Stimulated activated naive B cell treated with anti-CD40 and anti-IgM and Interleukin-4, amounts not matched to agents 10 μg/mL and 1 μg/mL and 100 μg/mL, for 72 hours (primary cell): ENCODE measurements around the gene NFE2.
"Not testable (repeated sequence)": the region's sequence is repeated elsewhere in the genome, so short reads cannot be mapped to it uniquely, and the experiment has no call there.

ENCODE experiments used
- ATAC-seq, 2 donors: fragments of 150-1000 bp; cut with Tn5 transposase; replicated peaks; 2 replicates each; pipeline ENCODE4 v1.10.0; 2021; ENCODE audit warnings: moderate library complexity in 1 of 2
- DNase-seq: peaks from one replicate; pipeline ENCODE4 v3.0.0; 2021
- H3K27ac Mint-ChIP-seq: one replicate; pipeline ENCODE4 v1.8.0; 2022; ENCODE audit warnings: mild to moderate bottlenecking, mixed read lengths
- H3K27me3 Mint-ChIP-seq, 2 donors: one replicate each; pipeline ENCODE4 v1.8.0; 2022; ENCODE audit warnings: mixed read lengths in 2 of 2
- H3K36me3 Mint-ChIP-seq, 2 donors: one replicate each; pipeline ENCODE4 v1.8.0; 2022; ENCODE audit warnings: mixed read lengths in 2 of 2, mild to moderate bottlenecking in 1 of 2
- H3K4me1 Mint-ChIP-seq, 2 donors: one replicate each; pipeline ENCODE4 v1.8.0; 2022; ENCODE audit warnings: mixed read lengths in 2 of 2, mild to moderate bottlenecking in 1 of 2
- H3K4me3 Mint-ChIP-seq, 2 donors: one replicate each; pipeline ENCODE4 v1.8.0; 2022; ENCODE audit warnings: mild to moderate bottlenecking in 2 of 2, mixed read lengths in 2 of 2, moderate library complexity in 1 of 2
- H3K9me3 Mint-ChIP-seq, 2 donors: one replicate each; pipeline ENCODE4 v1.8.0; 2022; ENCODE audit warnings: mixed read lengths in 2 of 2, mild to moderate bottlenecking in 1 of 2

The NFE2 gene

DNA sequence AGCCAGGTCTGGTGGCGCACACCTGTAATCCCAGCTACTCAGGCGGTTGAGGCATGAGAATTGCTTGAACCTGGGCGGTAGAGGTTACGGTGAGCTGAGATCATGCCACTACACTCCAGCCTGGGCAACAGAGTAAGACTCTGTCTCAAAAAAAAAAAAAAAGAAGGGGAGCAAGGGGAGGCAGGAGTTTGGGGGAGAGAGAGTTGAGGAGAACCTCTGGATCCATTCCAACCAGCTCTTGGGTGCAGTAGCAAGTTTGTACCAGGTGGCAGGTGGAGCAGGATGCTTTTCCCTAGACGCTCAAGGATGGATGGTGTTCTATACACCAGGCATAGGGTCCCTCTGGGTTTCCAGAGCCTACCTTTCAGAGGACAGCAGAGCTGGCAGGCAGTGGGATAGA is 1.9 kb downstream of the NFE2 start:
- Mint-ChIP-seq H3K27me3 (peaks cover 36 to 51% of the 10 kb centered on the region in 2 donors), H3K36me3 (no peaks in the 10 kb centered on the region), H3K4me3 (no peak overlapping the region), H3K27ac (no peak overlapping the region), H3K4me1 (peaks cover 27 to 69% of the 10 kb centered on the region in 2 donors), H3K9me3 (no peaks in the 10 kb centered on the region)
- ATAC-seq = no peak
- no peak for DNase-seq

DNA sequence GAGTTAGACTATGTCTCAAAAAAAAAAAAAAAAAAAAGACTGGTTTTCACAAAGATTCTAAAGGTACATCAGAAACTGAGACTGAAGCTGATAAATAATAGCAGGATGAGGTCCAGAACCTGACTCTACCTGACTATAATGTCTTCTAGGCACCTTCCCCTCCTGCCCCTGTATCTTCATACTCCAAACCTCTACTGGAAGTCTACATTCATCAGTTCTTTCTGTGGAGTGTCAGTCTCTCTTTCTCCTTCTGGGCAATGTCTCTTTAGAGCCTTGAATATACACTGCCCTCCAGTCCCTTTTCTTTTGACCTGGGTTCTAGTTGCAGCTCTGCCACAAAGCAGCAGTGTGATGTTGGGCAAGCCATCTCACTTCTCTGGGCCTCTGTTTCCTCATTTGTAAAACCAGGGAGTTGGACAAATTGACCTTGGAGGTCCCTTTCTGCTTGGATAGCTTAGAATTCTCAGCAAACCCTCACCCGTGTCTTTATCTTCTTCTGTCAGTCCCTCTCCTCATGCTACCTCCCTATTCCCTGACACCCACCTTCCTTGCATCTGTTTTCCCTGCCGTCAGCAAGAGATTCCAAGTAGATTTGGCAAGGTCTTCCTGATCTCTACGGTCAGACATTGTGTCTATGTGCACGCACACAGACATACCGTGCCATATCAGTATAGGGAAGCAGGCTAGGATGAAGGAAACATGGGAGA is 4.3 kb downstream of the NFE2 start:
- no peaks in the 10 kb centered on the region for H3K36me3 Mint-ChIP-seq
- no peaks in the 10 kb centered on the region for H3K9me3 Mint-ChIP-seq
- H3K4me3 Mint-ChIP-seq = no peak overlapping the region
- H3K4me1 Mint-ChIP-seq = peaks cover 23 to 51% of the 10 kb centered on the region in 2 donors
- H3K27me3 Mint-ChIP-seq = peaks cover 26 to 35% of the 10 kb centered on the region in 2 donors
- ATAC-seq (no peak), DNase-seq (no peak)
- H3K27ac Mint-ChIP-seq = no peak overlapping the region

DNA sequence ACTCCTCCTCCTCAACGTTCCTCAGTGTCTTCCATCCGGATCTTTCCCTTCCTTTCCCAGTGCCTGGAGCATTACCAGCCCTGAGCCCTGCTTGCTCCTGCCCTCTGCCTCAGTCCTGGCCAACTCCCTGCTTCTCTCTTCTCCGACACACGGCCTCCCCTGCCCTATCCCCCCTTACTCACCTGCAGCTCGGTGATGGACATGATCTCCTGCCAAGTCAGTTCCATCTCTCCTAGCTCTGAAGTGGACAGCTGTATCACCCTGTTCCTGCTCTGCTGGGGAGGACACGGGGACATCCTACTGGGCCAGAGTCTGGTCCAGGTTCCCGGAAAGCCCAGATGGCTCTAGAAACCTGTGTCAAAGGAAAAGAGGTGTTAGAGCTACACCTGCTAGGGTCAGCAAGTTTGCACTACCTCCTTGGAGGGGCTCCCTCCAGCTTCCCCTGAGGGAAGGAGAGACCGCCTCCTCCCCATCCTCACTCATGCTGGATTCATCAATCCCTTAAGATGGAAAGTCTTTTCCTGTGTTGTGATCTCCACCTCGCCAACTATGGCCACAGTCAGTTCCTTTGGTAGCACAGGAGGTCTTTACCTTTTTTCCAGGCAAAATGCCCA is 5.8 kb downstream of the NFE2 start:
- ATAC-seq (no peak), DNase-seq (no peak)
- no peaks in the 10 kb centered on the region for H3K36me3 Mint-ChIP-seq
- H3K27me3 Mint-ChIP-seq = peaks cover 18 to 20% of the 10 kb centered on the region in 2 donors
- H3K27ac Mint-ChIP-seq = no peak overlapping the region
- H3K9me3 Mint-ChIP-seq = no peaks in the 10 kb centered on the region
- peaks cover 13 to 36% of the 10 kb centered on the region in 2 donors for H3K4me1 Mint-ChIP-seq
- no peak overlapping the region for H3K4me3 Mint-ChIP-seq

DNA sequence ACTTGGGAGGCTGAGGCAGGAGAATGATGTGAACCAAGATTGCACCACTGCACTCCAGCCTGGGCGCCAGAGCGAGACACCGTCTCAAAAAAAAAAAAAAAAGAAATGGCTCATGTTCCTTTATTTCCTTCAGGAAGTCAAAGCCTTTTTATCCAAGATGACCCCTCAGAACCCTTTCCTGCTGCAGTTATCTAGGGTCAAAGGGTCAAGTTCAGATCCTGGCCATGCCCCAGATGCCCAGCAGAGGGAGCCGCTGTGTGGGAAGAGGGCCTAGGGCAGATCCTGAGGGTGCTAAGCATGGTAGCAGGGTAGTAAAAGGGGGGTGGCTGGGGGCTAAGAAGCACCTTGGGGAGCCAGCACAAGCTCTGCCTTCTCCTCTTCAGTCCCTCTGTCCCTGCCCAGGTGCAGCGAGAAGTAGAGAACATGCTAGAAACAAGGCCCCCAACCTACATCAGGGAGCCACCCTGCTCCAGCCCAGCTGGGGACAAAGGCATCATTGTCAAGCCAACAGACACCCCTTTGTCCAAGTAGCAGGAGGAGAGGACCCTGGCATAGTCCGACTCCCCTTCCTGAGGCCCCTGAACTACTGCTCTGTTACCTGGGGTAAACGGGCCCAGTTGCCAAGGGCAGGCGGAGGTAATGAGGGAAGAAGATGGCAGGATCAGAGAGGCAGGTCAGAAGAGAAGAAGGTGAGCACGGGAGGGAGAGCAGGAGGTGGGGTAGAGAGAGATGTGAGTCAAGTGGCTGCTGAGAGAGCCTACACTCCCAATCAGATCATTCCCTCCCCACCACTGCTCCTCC is 6.5 kb downstream of the NFE2 start:
- no peaks in the 10 kb centered on the region for H3K9me3 Mint-ChIP-seq
- H3K4me1 Mint-ChIP-seq = peaks cover 11 to 35% of the 10 kb centered on the region in 2 donors
- peak; percentile 52 to 66 for ATAC-seq
- peaks cover 11 to 13% of the 10 kb centered on the region in 2 donors for H3K27me3 Mint-ChIP-seq
- DNase-seq = peak; percentile 31
- H3K4me3 Mint-ChIP-seq = no peak overlapping the region
- peaks cover 0 to 1% of the 10 kb centered on the region in 2 donors for H3K36me3 Mint-ChIP-seq
- H3K27ac Mint-ChIP-seq = no peak overlapping the region

DNA sequence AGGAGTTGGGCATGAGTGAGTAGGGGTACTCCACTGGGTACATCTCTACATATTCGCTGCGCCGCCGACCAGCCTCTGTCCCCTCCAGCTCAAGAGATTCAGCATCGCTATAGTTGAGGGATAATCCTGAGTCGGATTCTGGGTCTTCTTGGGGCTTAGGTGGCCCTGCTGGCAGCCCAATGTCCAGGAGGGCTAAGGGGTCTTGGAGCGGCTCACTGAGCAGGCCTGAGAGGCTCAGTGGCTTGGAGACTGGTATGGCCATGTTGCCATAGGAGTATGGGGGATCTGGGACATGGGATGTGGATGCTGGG is 7.9 kb downstream of the NFE2 start:
- peaks cover 3% of the 10 kb centered on the region in 2 donors for H3K27me3 Mint-ChIP-seq
- no peaks in the 10 kb centered on the region for H3K9me3 Mint-ChIP-seq
- peak overlapping the region; percentile 63 for H3K27ac Mint-ChIP-seq
- DNase-seq = no peak
- peaks cover 10 to 33% of the 10 kb centered on the region in 2 donors for H3K4me1 Mint-ChIP-seq
- no peak overlapping the region for H3K4me3 Mint-ChIP-seq
- no peak for ATAC-seq
- peaks cover 2 to 4% of the 10 kb centered on the region in 2 donors for H3K36me3 Mint-ChIP-seq

DNA sequence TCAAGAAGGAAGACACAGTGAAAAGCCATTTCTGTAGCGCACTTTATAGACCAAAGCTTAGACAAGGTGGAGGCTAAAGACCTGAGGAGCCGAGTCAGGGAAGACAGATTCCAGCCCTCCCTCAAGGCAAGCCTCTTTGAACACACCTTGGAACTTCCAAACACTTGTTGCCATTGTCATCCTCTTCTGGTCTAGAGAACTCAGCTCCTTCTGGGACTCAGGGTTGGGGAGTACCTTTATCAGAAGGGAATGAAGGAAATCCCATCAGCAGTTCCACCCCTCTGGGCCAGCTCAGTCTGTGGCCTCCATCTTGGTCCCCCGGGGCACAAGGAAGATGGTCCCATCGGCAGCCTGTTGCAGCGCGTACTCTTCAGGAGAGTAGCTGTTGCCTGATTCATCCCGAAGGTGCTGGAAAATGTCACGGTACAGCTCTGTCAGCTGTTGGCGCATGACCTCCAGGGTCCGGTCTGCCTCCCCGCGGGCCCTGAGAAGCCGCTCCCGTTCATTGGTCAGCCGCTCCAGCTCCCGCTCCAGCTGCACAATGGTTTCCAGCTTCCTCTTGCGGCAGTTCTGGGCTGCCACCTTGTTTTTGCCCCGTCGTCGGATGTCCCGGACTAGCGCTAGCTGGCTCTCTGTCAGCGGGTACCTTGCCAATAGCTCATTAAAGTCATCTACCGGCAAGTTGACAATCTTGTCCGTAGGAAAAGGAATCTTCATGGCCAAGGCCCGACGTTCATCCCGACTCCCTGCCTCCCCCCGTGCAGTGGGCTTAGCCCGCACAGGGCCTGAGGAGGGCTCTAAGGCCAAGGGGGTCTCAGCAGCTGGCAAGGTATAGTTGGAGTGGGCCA is 8.5 kb downstream of the NFE2 start:
- Mint-ChIP-seq H3K27me3 (no peaks in the 10 kb centered on the region), H3K4me3 (no peak overlapping the region), H3K36me3 (peaks cover 6 to 10% of the 10 kb centered on the region in 2 donors), H3K9me3 (no peaks in the 10 kb centered on the region), H3K27ac (no peak overlapping the region), H3K4me1 (peaks cover 7 to 33% of the 10 kb centered on the region in 2 donors)
- DNase-seq = no peak
- no peak for ATAC-seq

DNA sequence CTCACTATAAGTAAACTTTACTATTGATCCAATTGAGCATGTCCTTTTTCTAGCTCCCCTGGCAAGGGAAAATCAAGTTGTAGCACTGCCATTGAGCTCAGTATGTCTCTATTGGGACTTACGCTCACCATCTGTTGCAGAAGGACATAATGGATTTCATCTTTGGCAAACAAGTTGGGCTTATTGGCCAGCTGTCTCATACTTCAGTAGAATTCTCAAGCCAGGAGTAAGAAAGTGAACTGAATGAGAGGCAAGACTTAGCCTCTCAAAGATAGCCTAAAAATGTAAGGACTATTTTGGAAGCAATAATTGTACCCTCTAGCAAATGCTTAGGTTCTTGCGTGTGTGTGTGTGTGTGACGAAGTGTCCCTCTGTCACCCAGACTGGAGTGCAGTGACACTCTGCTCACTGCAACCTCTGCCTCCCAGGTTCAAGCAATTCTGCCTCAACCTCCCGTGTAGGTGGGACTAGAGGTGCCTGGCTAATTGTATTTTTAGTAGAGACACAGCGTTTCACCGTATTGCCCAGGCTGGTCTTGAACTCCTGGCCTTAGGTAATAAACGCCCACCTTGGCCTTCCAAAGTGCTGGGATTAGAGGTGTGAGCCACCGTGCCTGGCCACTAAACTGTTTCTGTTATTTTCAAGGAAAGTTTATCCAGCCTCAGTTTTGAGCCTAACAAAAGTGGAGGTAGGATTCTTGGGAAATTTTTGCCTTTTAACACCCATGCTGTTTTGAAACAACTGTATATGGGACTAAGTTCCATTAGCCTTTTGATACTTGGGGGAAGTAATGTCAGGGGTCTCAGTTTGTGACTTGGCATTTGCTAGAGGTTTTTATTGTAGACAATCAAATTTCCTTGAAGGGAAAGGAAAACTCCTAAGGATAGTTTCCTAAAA is 13.3 kb downstream of the NFE2 start:
- H3K27me3 Mint-ChIP-seq = no peaks in the 10 kb centered on the region
- peak in 1 of 2 donors; percentile 11 for ATAC-seq
- no peak overlapping the region for H3K4me3 Mint-ChIP-seq
- DNase-seq = no peak
- H3K9me3 Mint-ChIP-seq = no peaks in the 10 kb centered on the region
- H3K36me3 Mint-ChIP-seq = peaks cover 20 to 32% of the 10 kb centered on the region in 2 donors
- peaks cover 20 to 57% of the 10 kb centered on the region in 2 donors for H3K4me1 Mint-ChIP-seq
- peak overlapping the region; percentile 47 for H3K27ac Mint-ChIP-seq

DNA sequence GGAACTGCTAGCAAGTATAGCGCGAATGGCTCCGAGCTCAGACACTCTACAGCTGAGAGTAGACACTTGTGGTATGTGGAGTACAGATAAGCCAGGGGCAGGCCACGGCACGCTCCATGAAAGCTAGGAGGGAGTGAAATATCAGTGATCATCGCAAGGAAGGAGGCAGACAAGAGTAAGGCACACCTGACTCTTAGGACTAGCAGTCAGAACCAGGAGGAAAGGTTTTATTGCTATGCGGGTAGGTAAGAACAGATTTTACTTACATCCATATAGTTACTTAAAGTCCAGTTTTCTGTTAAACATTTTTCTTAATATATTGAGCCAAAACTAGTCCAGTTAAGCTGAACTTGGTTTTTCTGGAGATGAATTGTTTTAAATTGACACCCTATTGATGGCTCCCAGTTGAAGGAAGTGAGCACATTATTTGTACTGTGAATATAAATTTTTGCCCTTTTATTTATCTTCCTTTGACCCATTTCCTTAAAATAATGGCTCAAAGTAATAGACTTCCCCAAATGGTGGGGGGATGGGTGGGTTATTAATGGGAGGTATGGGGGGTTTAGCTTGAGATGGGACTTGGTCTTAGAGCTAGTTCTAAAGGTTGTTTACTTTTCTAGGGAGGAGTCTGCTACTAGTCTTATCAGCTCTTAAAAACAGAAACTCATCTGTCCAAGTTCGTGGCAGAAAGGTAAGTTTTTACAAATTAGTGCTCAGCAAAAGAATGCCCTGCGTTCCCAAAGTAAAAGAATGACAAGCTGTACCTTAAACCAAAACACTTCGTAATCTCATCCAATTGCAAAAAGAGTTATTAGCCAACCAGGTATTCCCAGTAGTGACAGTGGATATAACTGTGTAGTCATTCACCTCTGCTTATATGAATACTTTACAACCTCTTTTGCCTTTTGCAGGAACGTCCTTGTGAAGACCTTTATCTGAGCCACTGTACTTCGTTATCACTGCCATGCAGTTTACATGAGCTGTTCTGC is 14.5 kb downstream of the NFE2 start:
- peak overlapping the region; percentile 80 for H3K27ac Mint-ChIP-seq
- H3K27me3 Mint-ChIP-seq = no peaks in the 10 kb centered on the region
- H3K9me3 Mint-ChIP-seq = no peaks in the 10 kb centered on the region
- ATAC-seq = no peak
- DNase-seq = no peak
- H3K4me3 Mint-ChIP-seq = peak overlapping the region in 1 of 2 donors; percentile 18
- peaks cover 20 to 32% of the 10 kb centered on the region in 2 donors for H3K36me3 Mint-ChIP-seq
- H3K4me1 Mint-ChIP-seq = peaks cover 25 to 61% of the 10 kb centered on the region in 2 donors

DNA sequence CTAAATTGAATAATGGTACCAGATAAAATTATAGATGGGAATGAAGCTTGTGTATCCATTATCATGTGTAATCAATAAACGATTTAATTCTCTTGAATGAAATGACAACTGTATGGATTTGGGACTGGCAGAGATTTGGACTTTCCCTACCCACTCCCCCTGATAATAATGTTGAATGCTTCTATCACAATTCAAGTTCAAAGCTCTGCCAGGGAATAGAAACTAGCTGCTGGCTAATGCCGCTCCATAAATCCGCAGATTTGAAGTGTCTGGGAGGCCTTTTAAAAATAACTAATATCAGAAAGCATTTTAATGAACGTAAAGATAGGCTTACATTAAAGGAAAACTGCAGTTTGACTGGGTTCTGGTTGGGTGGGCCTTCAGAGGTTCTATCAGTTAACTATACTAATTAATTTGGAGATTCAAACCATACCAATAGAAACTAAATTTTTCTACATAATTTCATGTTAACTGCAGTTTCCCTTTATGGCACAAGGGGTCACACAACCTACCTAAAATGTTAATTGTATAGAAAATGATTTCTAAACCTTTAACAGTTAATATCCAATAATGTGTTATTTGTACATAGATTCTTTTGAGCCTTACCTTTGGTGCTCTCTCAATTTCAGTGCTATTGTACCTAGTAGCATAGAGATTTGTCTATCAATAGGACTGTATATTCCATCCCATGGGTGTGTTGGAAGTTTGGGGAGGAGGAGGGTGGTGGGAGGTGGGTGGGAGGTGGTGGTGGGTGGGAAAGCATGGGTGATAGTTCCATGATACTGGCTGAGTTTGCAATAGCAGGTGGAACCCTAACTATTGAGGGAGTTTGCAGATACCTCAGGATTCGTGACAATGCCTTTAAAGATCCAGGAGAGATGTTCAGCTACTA is 15.4 kb downstream of the NFE2 start:
- Mint-ChIP-seq H3K9me3 (no peaks in the 10 kb centered on the region), H3K36me3 (peaks cover 20 to 32% of the 10 kb centered on the region in 2 donors), H3K27ac (peak overlapping the region; percentile 80), H3K4me3 (peak overlapping the region in 1 of 2 donors; percentile 18), H3K4me1 (peaks cover 25 to 61% of the 10 kb centered on the region in 2 donors), H3K27me3 (no peaks in the 10 kb centered on the region)
- ATAC-seq (no peak), DNase-seq (no peak)

DNA sequence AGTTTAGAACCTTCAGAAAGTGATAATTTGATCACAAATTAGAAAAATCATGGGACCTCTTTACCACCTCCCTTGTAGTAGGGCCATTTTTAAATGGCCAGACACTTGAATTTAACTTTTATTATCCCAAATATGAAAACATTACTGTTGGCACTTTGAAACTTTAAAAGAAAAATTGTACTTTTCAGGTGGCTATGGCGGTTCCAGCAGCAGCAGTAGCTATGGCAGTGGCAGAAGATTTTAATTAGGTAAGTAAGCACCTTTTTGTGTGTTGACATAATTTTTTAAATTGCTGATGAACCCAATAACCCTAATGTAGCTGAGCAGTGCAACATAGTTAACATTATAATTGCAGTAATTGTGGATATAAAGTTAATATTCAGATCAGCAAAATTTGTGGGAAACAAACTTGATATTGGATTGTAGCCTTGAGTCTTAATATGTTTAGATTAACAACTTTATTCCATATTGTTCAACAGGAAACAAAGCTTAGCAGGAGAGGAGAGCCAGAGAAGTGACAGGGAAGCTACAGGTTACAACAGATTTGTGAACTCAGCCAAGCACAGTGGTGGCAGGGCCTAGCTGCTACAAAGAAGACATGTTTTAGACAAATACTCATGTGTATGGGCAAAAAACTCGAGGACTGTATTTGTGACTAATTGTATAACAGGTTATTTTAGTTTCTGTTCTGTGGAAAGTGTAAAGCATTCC is 16.6 kb downstream of the NFE2 start:
- not testable (repeated sequence) for H3K9me3 Mint-ChIP-seq, ATAC-seq, H3K27me3 Mint-ChIP-seq, DNase-seq
- peak overlapping the region; percentile 81 for H3K27ac Mint-ChIP-seq
- peaks cover 18 to 32% of the 10 kb centered on the region in 2 donors for H3K36me3 Mint-ChIP-seq
- peaks cover 22 to 54% of the 10 kb centered on the region in 2 donors for H3K4me1 Mint-ChIP-seq
- peak overlapping the region in 1 of 2 donors; percentile 57 for H3K4me3 Mint-ChIP-seq

DNA sequence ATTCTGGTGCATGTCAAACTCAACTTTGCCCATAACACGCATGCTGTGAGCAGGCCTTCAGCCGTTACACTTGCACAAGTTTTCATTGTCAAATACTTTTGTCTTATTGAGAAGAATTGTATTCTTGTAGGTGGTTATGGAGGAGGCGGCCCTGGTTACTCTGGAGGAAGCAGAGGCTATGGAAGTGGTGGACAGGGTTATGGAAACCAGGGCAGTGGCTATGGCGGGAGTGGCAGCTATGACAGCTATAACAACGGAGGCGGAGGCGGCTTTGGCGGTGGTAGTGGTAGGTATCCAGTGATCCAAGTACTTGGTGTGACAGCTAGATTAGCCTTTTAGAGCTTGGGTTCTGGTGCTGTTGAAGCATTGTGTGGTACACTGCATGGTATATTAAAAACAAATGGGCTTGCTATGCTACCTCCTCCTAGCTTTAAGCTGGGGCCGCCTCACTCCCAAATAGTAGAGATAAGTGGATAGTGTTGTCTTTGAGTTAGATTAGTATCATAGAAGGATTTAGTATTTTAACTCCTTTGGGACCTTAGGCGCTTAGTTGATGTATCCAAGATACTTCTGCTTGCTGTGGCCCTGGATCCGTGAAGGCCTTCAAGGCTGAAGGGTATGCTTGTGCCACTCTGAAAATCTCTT is 17.7 kb downstream of the NFE2 start:
- Mint-ChIP-seq H3K27me3 (no peaks in the 10 kb centered on the region), H3K4me3 (no peak overlapping the region), H3K36me3 (peaks cover 18 to 32% of the 10 kb centered on the region in 2 donors), H3K27ac (no peak overlapping the region), H3K4me1 (peaks cover 24 to 55% of the 10 kb centered on the region in 2 donors), H3K9me3 (no peaks in the 10 kb centered on the region)
- DNase-seq (no peak), ATAC-seq (no peak)
